ENCODE measurements around the gene CD33.

CD33 gene

GRCh38 chr19:51282335-51282734, 57.5 kb downstream of the CD33 start:
- TF ChIP-seq ZFX (IDR thresholded peaks at IDR 0.05) (no peak), CTCF (conservative IDR thresholded peaks at IDR 0.05) (no peak)

GRCh38 chr19:51285682-51286081, 60.8 kb downstream of the CD33 start:
- no peak for TF ChIP-seq CTCF (conservative IDR thresholded peaks at IDR 0.05)

More at GRCh38 chr19:51282335-51282734, 57.5 kb downstream of the CD33 start:
- H3K27ac ChIP-seq: no peak overlapping the region

More at GRCh38 chr19:51285682-51286081, 60.8 kb downstream of the CD33 start:
- no peak overlapping the region for H3K27ac ChIP-seq

Measured in C4-2B (cell line).